ENCODE data around the gene HMCN2. TPM values are rescaled to one million over a fixed set of nuclear protein-coding genes. Genes with fewer than 3 reads are reported as not detected.

The HMCN2 gene
- total and polyA plus RNA-seq, 2 donors (not counting 1 experiment from before 2014, with no cell fraction given), result 0.01 TPM; not detected in 1

GRCh38 chr9:130356033-130356432, 90.5 kb downstream of the HMCN2 start:
- Mint-ChIP-seq H3K27ac (no peak overlapping the region), H3K27me3 (no peaks in the 10 kb centered on the region), H3K4me1 (peaks cover 45% of the 10 kb centered on the region), H3K9me3 (ENCODE audit: insufficient read depth) (no peaks in the 10 kb centered on the region), H3K4me3 (no peak overlapping the region)
- no peak overlapping the region for H3K4me2 ChIP-seq (replicated peaks; ENCODE audit: low read depth, low read length, poor library complexity, severe bottlenecking)
- TF ChIP-seq CTCF (IDR thresholded peaks at IDR 0.05) (no peak), EZH2 (IDR thresholded peaks at IDR 0.05; ENCODE audit: borderline replicate concordance, insufficient read depth, low read depth, low read length, poor library complexity, severe bottlenecking) (no peak)
- H3K4me1 ChIP-seq (ENCODE audit: control insufficient read depth in 2 of 2, insufficient read depth in 2 of 2, low read length in 2 of 2), result peaks cover 10 to 25% of the 10 kb centered on the region in 2 donors
- no peak overlapping the region for H3K27ac ChIP-seq (ENCODE audit: low read length in 2 of 2)
- CTCF ChIA-PET, result no interaction called here
- ATAC-seq (ENCODE audit: low read depth) (no peak), DNase-seq (no peak)
- H3K27me3 ChIP-seq (replicated peaks in 1 of 4; ENCODE audit: control extremely low read depth in 1 of 4, control insufficient read depth in 3 of 4, insufficient read depth in 4 of 4, low read length in 3 of 4), result no peaks in the 10 kb centered on the region
- H3K79me2 ChIP-seq (ENCODE audit: control insufficient read depth, insufficient read depth, low read length), result no peaks in the 10 kb centered on the region
- POLR2A ChIA-PET, result no interaction called here
- H3K9me3 ChIP-seq (ENCODE audit: control extremely low read depth in 1 of 3, control insufficient read depth in 2 of 3, insufficient read depth in 1 of 3, low read length in 2 of 3), result peaks cover 0 to 15% (median 0%) of the 10 kb centered on the region in 3 donors
- H3K9ac ChIP-seq (ENCODE audit: low read length), result no peak overlapping the region
- H2AFZ ChIP-seq (ENCODE audit: insufficient read depth, low read depth, low read length, poor library complexity, severe bottlenecking), result no peak overlapping the region
- H3K4me3 ChIP-seq (ENCODE audit: control extremely low read depth in 1 of 5, extremely low read depth in 1 of 5, insufficient read depth in 1 of 5, low read depth in 2 of 5, low read length in 4 of 5), result no peak overlapping the region
- no peaks in the 10 kb centered on the region for H3K36me3 ChIP-seq (replicated peaks in 1 of 2; ENCODE audit: control extremely low read depth in 1 of 2, control insufficient read depth in 1 of 2, extremely low read depth in 1 of 2, insufficient read depth in 2 of 2, low read length in 1 of 2)
- 90% methylated on average over 13 of the region's 13 CpGs for WGBS (ENCODE audit: insufficient coverage)
- no peaks in the 10 kb centered on the region for H4K20me1 ChIP-seq (ENCODE audit: control insufficient read depth, insufficient read depth, low read length, poor library complexity, severe bottlenecking)
- intact Hi-C loops (cut with micrococcal nuclease), result no loop called here

- H4K20me1 ChIP-seq (ENCODE audit: control insufficient read depth, insufficient read depth, low read length, poor library complexity, severe bottlenecking), result no peaks in the 10 kb centered on the region
- H2AFZ ChIP-seq (ENCODE audit: insufficient read depth, low read depth, low read length, poor library complexity, severe bottlenecking), result no peak overlapping the region
- H3K4me1 ChIP-seq (ENCODE audit: control insufficient read depth in 2 of 2, insufficient read depth in 2 of 2, low read length in 2 of 2), result peaks cover 10 to 25% of the 10 kb centered on the region in 2 donors
- ChIA-PET CTCF (no interaction called here), POLR2A (no interaction called here)
- no peaks in the 10 kb centered on the region for H3K36me3 ChIP-seq (replicated peaks in 1 of 2; ENCODE audit: control extremely low read depth in 1 of 2, control insufficient read depth in 1 of 2, extremely low read depth in 1 of 2, insufficient read depth in 2 of 2, low read length in 1 of 2)
- Mint-ChIP-seq H3K4me3 (no peak overlapping the region), H3K4me1 (peaks cover 38% of the 10 kb centered on the region), H3K27ac (no peak overlapping the region), H3K27me3 (no peaks in the 10 kb centered on the region), H3K9me3 (ENCODE audit: insufficient read depth) (no peaks in the 10 kb centered on the region)
- no peak overlapping the region for H3K9ac ChIP-seq (ENCODE audit: low read length)
- ATAC-seq (ENCODE audit: low read depth) (no peak), DNase-seq (no peak)
- H3K27ac ChIP-seq (ENCODE audit: low read length in 2 of 2), result no peak overlapping the region
- H3K27me3 ChIP-seq (replicated peaks in 1 of 4; ENCODE audit: control extremely low read depth in 1 of 4, control insufficient read depth in 3 of 4, insufficient read depth in 4 of 4, low read length in 3 of 4), result no peaks in the 10 kb centered on the region
- TF ChIP-seq CTCF (IDR thresholded peaks at IDR 0.05) (no peak), EZH2 (IDR thresholded peaks at IDR 0.05; ENCODE audit: borderline replicate concordance, insufficient read depth, low read depth, low read length, poor library complexity, severe bottlenecking) (no peak)
- intact Hi-C loops (cut with micrococcal nuclease), result no loop called here
- no peaks in the 10 kb centered on the region for H3K79me2 ChIP-seq (ENCODE audit: control insufficient read depth, insufficient read depth, low read length)
- no peak overlapping the region for H3K4me2 ChIP-seq (replicated peaks; ENCODE audit: low read depth, low read length, poor library complexity, severe bottlenecking)
- H3K9me3 ChIP-seq (ENCODE audit: control extremely low read depth in 1 of 3, control insufficient read depth in 2 of 3, insufficient read depth in 1 of 3, low read length in 2 of 3), result peaks cover 0 to 15% (median 0%) of the 10 kb centered on the region in 3 donors
- 88% methylated on average over 1 of the region's 1 CpG for WGBS (ENCODE audit: insufficient coverage)
- no peak overlapping the region for H3K4me3 ChIP-seq (ENCODE audit: control extremely low read depth in 1 of 5, extremely low read depth in 1 of 5, insufficient read depth in 1 of 5, low read depth in 2 of 5, low read length in 4 of 5)
These were observed 91.5 kb downstream of the HMCN2 start for GRCh38 chr9:130356877-130357584.
